ENCODE results near the gene BCL2L1. TPM values are rescaled to one million over a fixed set of nuclear protein-coding genes. Genes with fewer than 3 reads are reported as not detected.

BCL2L1 gene
- 108 and 110 TPM in 2 replicates for total RNA-seq (2014; rRNA removed; shearing (Covaris generic))
- 39.9 and 42.4 TPM in 2 replicates for polyA plus RNA-seq (2016; fragmentation: Nextera tagmentation; extraction: Ambion mirVana)
- long read RNA-seq, partial matches to known transcripts, result 0 of 21 reads
- long read RNA-seq, other reads (novel, unspliced or antisense), result 17 of 21 reads

- peaks cover 48% of the 10 kb centered on the region for H3K79me2 ChIP-seq (replicated peaks; ENCODE audit: insufficient read depth)
- H3K36me3 ChIP-seq (ENCODE audit: insufficient read depth), result 0 out of 2 replicates have a peak, but pooled peaks cover 4% of the 10 kb centered on the region
- no peaks in the 10 kb centered on the region for H4K20me1 ChIP-seq (replicated peaks; ENCODE audit: insufficient read depth)
- H3F3A ChIP-seq (replicated peaks; ENCODE audit: low read depth), result peaks cover 8% of the 10 kb centered on the region
- no peaks in the 10 kb centered on the region for H3K27me3 ChIP-seq (ENCODE audit: insufficient read depth)
- ATAC-seq (peak; percentile 64), DNase-seq (ENCODE audit: low spot score) (peak; percentile 96)
- H3K27ac Mint-ChIP-seq, result peak within 1 kb of the TSS; percentile 96
- TF ChIP-seq ZNF114 (CRISPR knock-in tag; IDR thresholded peaks at IDR 0.05) (no peak), CTCF (conservative IDR thresholded peaks at IDR 0.05; ENCODE audit: low read depth in 2 of 2) (peak; percentile 60 to 70), EZH2 (IDR thresholded peaks at IDR 0.05; ENCODE audit: low read depth, unreplicated experiment) (no peak), ZNF331 (CRISPR knock-in tag; IDR thresholded peaks at IDR 0.05; ENCODE audit: low read depth) (no peak), ETS1 (IDR thresholded peaks at IDR 0.05) (no peak), CREB1 (CRISPR knock-in tag; IDR thresholded peaks at IDR 0.05; ENCODE audit: low read depth) (peak; percentile 31; the same call in 1 of the 2 replicates), NANOG (IDR thresholded peaks at IDR 0.05; ENCODE audit: borderline replicate concordance) (no peak), ZNF462 (CRISPR knock-in tag; IDR thresholded peaks at IDR 0.05) (no peak), JUNB (IDR thresholded peaks at IDR 0.05; ENCODE audit: unreplicated experiment) (no peak), POLR2AphosphoS5 (IDR thresholded peaks at IDR 0.05; ENCODE audit: low read depth) (peak; percentile 49; the same call in 1 of the 2 replicates), EZH2phosphoT487 (IDR thresholded peaks at IDR 0.05; ENCODE audit: unreplicated experiment) (no peak), STAT1 (IDR thresholded peaks at IDR 0.05; ENCODE audit: unreplicated experiment) (no peak)
- TF ChIP-seq, protein P1, sequence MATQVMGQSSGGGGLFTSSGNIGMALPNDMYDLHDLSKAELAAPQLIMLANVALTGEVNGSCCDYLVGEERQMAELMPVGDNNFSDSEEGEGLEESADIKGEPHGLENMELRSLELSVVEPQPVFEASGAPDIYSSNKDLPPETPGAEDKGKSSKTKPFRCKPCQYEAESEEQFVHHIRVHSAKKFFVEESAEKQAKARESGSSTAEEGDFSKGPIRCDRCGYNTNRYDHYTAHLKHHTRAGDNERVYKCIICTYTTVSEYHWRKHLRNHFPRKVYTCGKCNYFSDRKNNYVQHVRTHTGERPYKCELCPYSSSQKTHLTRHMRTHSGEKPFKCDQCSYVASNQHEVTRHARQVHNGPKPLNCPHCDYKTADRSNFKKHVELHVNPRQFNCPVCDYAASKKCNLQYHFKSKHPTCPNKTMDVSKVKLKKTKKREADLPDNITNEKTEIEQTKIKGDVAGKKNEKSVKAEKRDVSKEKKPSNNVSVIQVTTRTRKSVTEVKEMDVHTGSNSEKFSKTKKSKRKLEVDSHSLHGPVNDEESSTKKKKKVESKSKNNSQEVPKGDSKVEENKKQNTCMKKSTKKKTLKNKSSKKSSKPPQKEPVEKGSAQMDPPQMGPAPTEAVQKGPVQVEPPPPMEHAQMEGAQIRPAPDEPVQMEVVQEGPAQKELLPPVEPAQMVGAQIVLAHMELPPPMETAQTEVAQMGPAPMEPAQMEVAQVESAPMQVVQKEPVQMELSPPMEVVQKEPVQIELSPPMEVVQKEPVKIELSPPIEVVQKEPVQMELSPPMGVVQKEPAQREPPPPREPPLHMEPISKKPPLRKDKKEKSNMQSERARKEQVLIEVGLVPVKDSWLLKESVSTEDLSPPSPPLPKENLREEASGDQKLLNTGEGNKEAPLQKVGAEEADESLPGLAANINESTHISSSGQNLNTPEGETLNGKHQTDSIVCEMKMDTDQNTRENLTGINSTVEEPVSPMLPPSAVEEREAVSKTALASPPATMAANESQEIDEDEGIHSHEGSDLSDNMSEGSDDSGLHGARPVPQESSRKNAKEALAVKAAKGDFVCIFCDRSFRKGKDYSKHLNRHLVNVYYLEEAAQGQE (IDR thresholded peaks at IDR 0.05; ENCODE audit: unreplicated experiment), result no peak
- peak within 1 kb of the TSS; percentile 100 for H3K27ac ChIP-seq (ENCODE audit: low read depth)
- H3K4me3 ChIP-seq, result peak within 1 kb of the TSS; percentile 71
- H2AFZ ChIP-seq, result peak within 1 kb of the TSS; percentile 70; the same call in 1 of the 2 replicates
- peaks cover 47% of the 10 kb centered on the region for H3K4me1 Mint-ChIP-seq
- peaks cover 40% of the 10 kb centered on the region for H3K4me1 ChIP-seq (ENCODE audit: insufficient read depth)
- peaks cover 42% of the 10 kb centered on the region for H3K36me3 Mint-ChIP-seq (ENCODE audit: low read depth)
- no peaks in the 10 kb centered on the region for H3K9me2 ChIP-seq (ENCODE audit: insufficient read depth)
- H3K4me3 Mint-ChIP-seq, result peak within 1 kb of the TSS; percentile 90
- peak within 1 kb of the TSS; percentile 86 for H3K4me2 ChIP-seq
- H3K9me3 Mint-ChIP-seq, result no peaks in the 10 kb centered on the region; the same call in 2 of the 3 replicates
- H3K27me3 Mint-ChIP-seq (ENCODE audit: insufficient read depth, low read depth, poor library complexity), result peaks cover 20% of the 10 kb centered on the region
Measured at GRCh38 chr20:31722257-31723068, at the start of gene BCL2L1. Gene BCL2L1, minus strand, starts transcription at chr20:31722868. Its CDS starts 650 bp downstream, at chr20:31722218.

All from GM23338 (cell line).